GM12873 (cell line): ENCODE measurements around the gene HIGD2B.

ENCODE experiments used
- CTCF ChIP-seq: IDR thresholded peaks from 2 replicates; pipeline ENCODE4 v1.5.1; 2012; ENCODE audit warnings: low read depth, mild to moderate bottlenecking, moderate library complexity, low read length, control low read depth; ENCODE audit not compliant: insufficient read depth; ENCODE audit errors: missing control alignments

Gene HIGD2B

GRCh38 chr15:72628249-72629067, 57.5 kb downstream of the HIGD2B start:
- TF ChIP-seq CTCF: peak; percentile 50
